ENCODE measurements around the gene CDH22. TPM values are rescaled to one million over a fixed set of nuclear protein-coding genes. Genes with fewer than 3 reads are reported as not detected.

CDH22 gene
- total RNA-seq, 1 donor from 2014 or later, result 0.18 TPM

DNA sequence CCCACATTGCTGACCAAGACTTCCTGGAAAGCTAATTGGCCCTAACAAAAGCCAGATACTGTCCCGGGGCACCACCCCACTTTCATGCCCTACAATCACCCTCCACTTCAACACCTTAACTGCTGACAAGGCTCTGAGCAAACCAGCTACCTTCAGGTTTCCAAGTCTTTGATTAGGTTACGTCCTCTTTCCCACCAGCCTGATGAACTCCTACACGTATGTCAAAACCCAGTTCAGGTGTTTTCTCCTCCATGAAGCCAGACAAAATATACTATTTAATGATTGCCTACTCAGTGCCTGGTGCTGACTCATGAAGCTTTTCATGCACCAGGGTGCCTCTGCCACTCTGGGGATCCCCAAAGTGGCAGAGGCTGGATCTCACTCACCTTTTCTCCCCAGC is 58.6 kb downstream of the CDH22 start:
- no peaks in the 10 kb centered on the region for H3K36me3 Mint-ChIP-seq
- no peaks in the 10 kb centered on the region for H3K4me1 Mint-ChIP-seq
- no peak for DNase-seq (ENCODE audit: low spot score in 2 of 2, unreplicated experiment in 2 of 2)
- H3K9me3 Mint-ChIP-seq, result no peaks in the 10 kb centered on the region
- TF ChIP-seq, protein P1, sequence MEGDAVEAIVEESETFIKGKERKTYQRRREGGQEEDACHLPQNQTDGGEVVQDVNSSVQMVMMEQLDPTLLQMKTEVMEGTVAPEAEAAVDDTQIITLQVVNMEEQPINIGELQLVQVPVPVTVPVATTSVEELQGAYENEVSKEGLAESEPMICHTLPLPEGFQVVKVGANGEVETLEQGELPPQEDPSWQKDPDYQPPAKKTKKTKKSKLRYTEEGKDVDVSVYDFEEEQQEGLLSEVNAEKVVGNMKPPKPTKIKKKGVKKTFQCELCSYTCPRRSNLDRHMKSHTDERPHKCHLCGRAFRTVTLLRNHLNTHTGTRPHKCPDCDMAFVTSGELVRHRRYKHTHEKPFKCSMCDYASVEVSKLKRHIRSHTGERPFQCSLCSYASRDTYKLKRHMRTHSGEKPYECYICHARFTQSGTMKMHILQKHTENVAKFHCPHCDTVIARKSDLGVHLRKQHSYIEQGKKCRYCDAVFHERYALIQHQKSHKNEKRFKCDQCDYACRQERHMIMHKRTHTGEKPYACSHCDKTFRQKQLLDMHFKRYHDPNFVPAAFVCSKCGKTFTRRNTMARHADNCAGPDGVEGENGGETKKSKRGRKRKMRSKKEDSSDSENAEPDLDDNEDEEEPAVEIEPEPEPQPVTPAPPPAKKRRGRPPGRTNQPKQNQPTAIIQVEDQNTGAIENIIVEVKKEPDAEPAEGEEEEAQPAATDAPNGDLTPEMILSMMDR (IDR thresholded peaks at IDR 0.05; ENCODE audit: unreplicated experiment), result no peak
- peaks cover 94% of the 10 kb centered on the region for H3K27me3 Mint-ChIP-seq (ENCODE audit: low read depth)
- no peak overlapping the region for H3K27ac Mint-ChIP-seq
- no peak overlapping the region for H3K4me3 Mint-ChIP-seq

DNA sequence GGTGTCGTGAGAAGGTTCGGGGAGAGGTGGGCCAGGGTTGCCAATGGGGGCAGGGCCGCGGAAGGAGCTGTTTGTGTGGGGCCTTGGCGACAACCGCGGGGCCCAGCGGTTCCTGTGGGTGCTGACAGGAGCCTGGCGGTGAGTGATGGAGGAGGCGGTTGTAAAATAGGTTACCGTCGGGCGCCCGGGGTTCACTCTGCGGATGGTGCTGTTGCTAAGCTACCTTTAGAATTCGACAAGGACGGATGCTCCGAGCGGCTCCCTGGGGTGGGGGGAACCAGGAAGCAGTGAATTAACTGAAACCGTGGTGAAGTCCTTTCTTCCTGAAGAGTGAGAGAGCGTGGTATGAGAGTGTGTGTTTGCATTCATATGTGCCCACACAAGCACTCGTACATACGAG is 61.7 kb downstream of the CDH22 start:
- TF ChIP-seq, protein P1 (IDR thresholded peaks at IDR 0.05; ENCODE audit: unreplicated experiment), result no peak
- Mint-ChIP-seq H3K4me3 (no peak overlapping the region), H3K36me3 (no peaks in the 10 kb centered on the region), H3K9me3 (no peaks in the 10 kb centered on the region), H3K27me3 (ENCODE audit: low read depth) (peaks cover 89% of the 10 kb centered on the region), H3K27ac (no peak overlapping the region), H3K4me1 (no peaks in the 10 kb centered on the region)
- no peak for DNase-seq (ENCODE audit: low spot score in 2 of 2, unreplicated experiment in 2 of 2)

DNA sequence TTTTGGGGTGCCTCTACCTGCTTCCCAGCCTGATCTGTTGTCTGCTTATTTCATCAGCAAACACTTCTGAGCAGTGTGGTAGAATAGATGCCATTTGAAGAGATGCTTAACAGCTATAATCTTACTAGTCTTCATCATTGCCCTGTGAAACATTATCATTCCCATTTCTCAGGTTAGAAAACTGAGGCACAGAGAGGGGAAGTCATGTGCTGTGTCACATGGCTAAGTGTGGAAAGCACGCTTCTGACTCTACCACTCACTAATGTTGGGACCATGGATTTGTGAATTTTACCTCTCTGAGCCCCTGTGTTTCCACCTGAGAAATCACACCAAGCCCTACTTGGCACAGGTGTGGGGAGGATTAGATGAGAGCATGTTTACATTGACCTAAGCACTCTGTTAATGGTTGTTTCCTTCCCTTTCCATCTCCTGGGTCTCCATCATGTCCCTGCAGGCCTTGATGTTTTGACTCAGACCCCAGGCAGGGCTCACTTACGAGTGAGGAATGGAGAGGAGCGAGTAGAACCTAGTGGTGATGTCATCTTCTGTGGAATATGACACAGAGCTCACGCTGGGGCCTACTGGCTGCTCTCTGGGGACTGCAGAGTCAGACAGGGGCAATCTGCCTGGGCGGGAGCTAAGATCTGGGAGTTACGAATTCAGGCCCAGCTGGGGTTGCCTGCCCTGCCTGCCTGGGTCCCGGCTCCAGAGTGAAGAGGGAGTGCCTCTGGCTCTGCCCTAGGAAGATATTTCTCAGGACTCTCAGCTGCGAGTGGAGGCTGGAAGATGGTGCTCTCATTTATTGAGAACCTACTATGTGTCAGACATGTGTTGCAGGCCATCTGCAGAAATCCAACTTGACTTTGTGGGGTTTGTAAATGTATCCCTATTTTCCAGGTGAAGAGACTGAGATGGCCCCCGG is 64.3 kb downstream of the CDH22 start:
- Mint-ChIP-seq H3K27me3 (ENCODE audit: low read depth) (peaks cover 76% of the 10 kb centered on the region), H3K4me1 (no peaks in the 10 kb centered on the region), H3K27ac (no peak overlapping the region), H3K36me3 (no peaks in the 10 kb centered on the region), H3K9me3 (no peaks in the 10 kb centered on the region), H3K4me3 (no peak overlapping the region)
- no peak for DNase-seq (ENCODE audit: low spot score in 2 of 2, unreplicated experiment in 2 of 2)
- TF ChIP-seq, protein P1 (IDR thresholded peaks at IDR 0.05; ENCODE audit: unreplicated experiment), result no peak

DNA sequence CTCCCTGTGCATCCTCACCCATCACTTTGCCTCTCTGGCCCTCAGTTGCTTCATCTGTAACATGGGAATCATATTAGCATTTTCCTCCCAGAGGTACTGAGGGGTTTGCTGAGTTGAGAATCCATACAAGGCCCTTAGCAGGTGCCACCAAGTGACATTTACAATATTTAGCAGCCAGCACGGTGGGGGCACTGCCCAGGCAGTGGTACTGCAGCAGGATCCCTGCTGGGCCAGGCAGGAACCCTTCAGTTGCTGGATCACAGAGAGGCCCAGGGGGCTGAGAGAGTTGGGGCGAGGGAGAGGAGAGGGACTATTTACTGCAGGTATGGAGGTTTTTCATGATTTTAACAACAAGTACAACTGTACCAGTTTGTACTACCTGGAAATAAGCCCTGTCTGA is 65.9 kb downstream of the CDH22 start:
- TF ChIP-seq, protein P1 (IDR thresholded peaks at IDR 0.05; ENCODE audit: unreplicated experiment), result no peak
- no peaks in the 10 kb centered on the region for H3K36me3 Mint-ChIP-seq
- H3K4me3 Mint-ChIP-seq, result no peak overlapping the region
- no peaks in the 10 kb centered on the region for H3K4me1 Mint-ChIP-seq
- no peaks in the 10 kb centered on the region for H3K9me3 Mint-ChIP-seq
- H3K27ac Mint-ChIP-seq, result no peak overlapping the region
- no peak for DNase-seq (ENCODE audit: low spot score in 2 of 2, unreplicated experiment in 2 of 2)
- peaks cover 67% of the 10 kb centered on the region for H3K27me3 Mint-ChIP-seq (ENCODE audit: low read depth)

DNA sequence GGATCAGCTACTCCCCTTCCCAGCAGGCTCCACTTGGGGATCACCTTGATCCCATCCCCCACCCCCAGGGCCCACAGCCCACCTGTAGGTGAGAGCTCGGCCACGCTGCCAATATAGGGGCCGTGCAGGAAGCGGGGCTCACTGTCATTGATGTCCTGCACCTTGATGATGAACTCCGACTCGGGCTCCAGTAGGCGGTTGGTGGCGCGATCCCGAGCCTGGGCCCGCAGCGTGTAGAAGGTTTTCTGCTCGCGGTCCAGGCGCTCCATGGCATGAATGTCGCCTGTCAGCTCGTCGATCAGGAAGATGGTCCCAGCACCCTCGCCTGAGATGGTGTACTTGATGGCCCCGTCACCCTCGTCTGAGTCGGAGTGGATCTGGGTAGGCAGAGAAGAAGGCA is 67.4 kb downstream of the CDH22 start:
- TF ChIP-seq, protein P1 (IDR thresholded peaks at IDR 0.05; ENCODE audit: unreplicated experiment), result no peak
- Mint-ChIP-seq H3K27me3 (ENCODE audit: low read depth) (peaks cover 59% of the 10 kb centered on the region), H3K27ac (no peak overlapping the region), H3K36me3 (no peaks in the 10 kb centered on the region), H3K4me3 (no peak overlapping the region), H3K9me3 (no peaks in the 10 kb centered on the region), H3K4me1 (no peaks in the 10 kb centered on the region)
- DNase-seq (ENCODE audit: low spot score in 2 of 2, unreplicated experiment in 2 of 2), result no peak

Measured in mesothelial cell of epicardium (in vitro differentiated cells).